ENCODE measurements around the gene MRPL32. TPM values are rescaled to one million over a fixed set of nuclear protein-coding genes. Genes with fewer than 3 reads are reported as not detected.
"Not testable (repeated sequence)": the region's sequence is repeated elsewhere in the genome, so short reads cannot be mapped to it uniquely, and the experiment has no call there.

The MRPL32 gene
- 10 to 100 TPM; 29.9 to 52.2 (median 43.9) TPM for total RNA-seq
- long read RNA-seq, transcript MRPL32-201 (3 exons, 1,035 nt): major isoform, 22 of 22 reads
- long read RNA-seq, partial matches to known transcripts: 0 of 22 reads
- long read RNA-seq, other reads (novel, unspliced or antisense): 0 of 22 reads

- TF ChIP-seq POLR2A (IDR thresholded peaks at IDR 0.05): peak; percentile 65
- TF ChIP-seq CTCF (IDR thresholded peaks at IDR 0.05): no peak
Measured at GRCh38 chr7:42931834-42932651, at the start of gene MRPL32, which contains the start of gene PSMA2. Gene MRPL32, plus strand, starts transcription at chr7:42932376. Its CDS starts 11 bp downstream, at chr7:42932387. Gene PSMA2, minus strand, starts transcription at chr7:42932174. Its CDS starts 16 bp downstream, at chr7:42932158.

GRCh38 chr7:42883950-42884349, 48.2 kb upstream of the MRPL32 start:
- intact Hi-C loops (cut with DNase I): no loop called here
- no peaks in the 10 kb centered on the region for H3K36me3 ChIP-seq
- H3K27ac ChIP-seq: no peak overlapping the region
- H3K4me1 ChIP-seq: peaks cover 0 to 7% (median 0%) of the 10 kb centered on the region in 4 donors
- DNase-seq (no peak), ATAC-seq (no peak)
- H3K9me3 ChIP-seq: no peaks in the 10 kb centered on the region
- H3K27me3 ChIP-seq: no peaks in the 10 kb centered on the region
- WGBS (ENCODE audit: insufficient coverage, low coverage, low lambda C conversion rate, missing lambda C conversion rate): 100% methylated on average over 1 of the region's 6 CpGs
- no peak overlapping the region for H3K4me3 ChIP-seq
- TF ChIP-seq POLR2A (IDR thresholded peaks at IDR 0.05) (no peak), CTCF (IDR thresholded peaks at IDR 0.05) (no peak)

More at GRCh38 chr7:42931834-42932651, at the start of gene MRPL32, which contains the start of gene PSMA2:
- ATAC-seq (peak; percentile 96 to 99 (median 98)), DNase-seq (peak; percentile 93 to 96 (median 96))
- Histone ChIP-seq H3K27ac (peak within 1 kb of the TSS; percentile 71 to 89 (median 83)), H3K9me3 (no peaks in the 10 kb centered on the region), H3K36me3 (peaks cover 0 to 24% (median 11%) of the 10 kb centered on the region in 4 donors), H3K4me1 (peaks cover 0 to 43% (median 16%) of the 10 kb centered on the region in 4 donors), H3K4me3 (peak within 1 kb of the TSS; percentile 83 to 89 (median 83)), H3K27me3 (no peaks in the 10 kb centered on the region)
- intact Hi-C loops (cut with DNase I): no loop called here
- 1% methylated on average over 41 of the region's 56 CpGs for WGBS (ENCODE audit: insufficient coverage, low coverage, low lambda C conversion rate, missing lambda C conversion rate)

- H3K27me3 ChIP-seq; H3K9me3 ChIP-seq; H3K27ac ChIP-seq; intact Hi-C loops (cut with DNase I); ATAC-seq; H3K36me3 ChIP-seq; H3K4me3 ChIP-seq; DNase-seq: not testable (repeated sequence)
- H3K4me1 ChIP-seq: peaks cover 0 to 14% (median 0%) of the 10 kb centered on the region in 4 donors
- 95% methylated on average over 6 of the region's 8 CpGs for WGBS (ENCODE audit: insufficient coverage, low coverage, low lambda C conversion rate, missing lambda C conversion rate)
Measured at GRCh38 chr7:42885183-42885582, 47.0 kb upstream of the MRPL32 start.

GRCh38 chr7:42886129-42886528, 46.0 kb upstream of the MRPL32 start:
- 77% methylated on average over 2 of the region's 2 CpGs for WGBS (ENCODE audit: insufficient coverage, low coverage, low lambda C conversion rate, missing lambda C conversion rate)
- Histone ChIP-seq H3K9me3 (no peaks in the 10 kb centered on the region), H3K27ac (no peak overlapping the region), H3K36me3 (no peaks in the 10 kb centered on the region), H3K4me1 (peaks cover 0 to 14% (median 0%) of the 10 kb centered on the region in 4 donors), H3K4me3 (no peak overlapping the region), H3K27me3 (no peaks in the 10 kb centered on the region)
- intact Hi-C loops (cut with DNase I): no loop called here
- ATAC-seq (no peak), DNase-seq (no peak)
- no peak for TF ChIP-seq POLR2A (IDR thresholded peaks at IDR 0.05)
- TF ChIP-seq CTCF (IDR thresholded peaks at IDR 0.05): peak; percentile 18 to 41 (median 38)

Data from right lobe of liver (tissue), 6 donors.